Measurements from ENCODE around the gene MTFR2. TPM values are rescaled to one million over a fixed set of nuclear protein-coding genes. Genes with fewer than 3 reads are reported as not detected.

MTFR2 gene
- polyA plus RNA-seq, 2 of the 4 experiments (the other 2 are of a cell fraction), result 11.8 to 20.1 TPM

GRCh38 chr6:136201732-136202131 lies 48.4 kb downstream of the MTFR2 start:
- ATAC-seq (no peak), FAIRE-seq (no peak), DNase-seq (ENCODE audit: low read depth in 1 of 2, low spot score in 1 of 2) (peak in 1 of 2 experiments; percentile 18)
- no peaks in the 10 kb centered on the region for H3K9me3 ChIP-seq
- no peak overlapping the region for H3K27ac ChIP-seq
- H3K4me2 ChIP-seq, result no peak overlapping the region
- WGBS (ENCODE audit: missing lambda C conversion rate), result 54% methylated on average over 5 of the region's 5 CpGs
- ChIA-PET POLR2A (no interaction called here), CTCF (interaction anchor here (0.7 to 2.0 kb wide), 2 partner anchors 14 to 25 kb away, joined by 3 to 5 read pairs; no protein-coding TSS in a partner anchor)
- no peaks in the 10 kb centered on the region for H3K4me1 ChIP-seq
- no peak overlapping the region for H3K4me3 ChIP-seq
- TF ChIP-seq MAZ (IDR thresholded peaks at IDR 0.05; ENCODE audit: borderline replicate concordance, low read depth, low read length) (no peak), RAD21 (conservative IDR thresholded peaks at IDR 0.05 in 1 of 2, IDR thresholded peaks at IDR 0.05 in 1 of 2) (peak in 1 of 2 experiments; percentile 23; a peak in 1 of 5 replicates)

GRCh38 chr6:136192902-136193301 lies 57.2 kb downstream of the MTFR2 start:
- Histone ChIP-seq H3K9me3 (no peaks in the 10 kb centered on the region), H3K4me3 (no peak overlapping the region), H3K27ac (no peak overlapping the region), H3K4me1 (no peaks in the 10 kb centered on the region), H3K4me2 (no peak overlapping the region)
- CTCF ChIA-PET, result no interaction called here
- 96% methylated on average over 6 of the region's 6 CpGs for WGBS (ENCODE audit: missing lambda C conversion rate)
- POLR2A ChIA-PET, result no interaction called here
- TF ChIP-seq EP300 (IDR thresholded peaks at IDR 0.05), result no peak
- TF ChIP-seq RFX5 (IDR thresholded peaks at IDR 0.05), result no peak
- TF ChIP-seq JUN (IDR thresholded peaks at IDR 0.05), result no peak
- no peak for TF ChIP-seq REST (IDR thresholded peaks at IDR 0.05)
- TF ChIP-seq HES2 (IDR thresholded peaks at IDR 0.05), result no peak
- DNase-seq (ENCODE audit: low read depth in 1 of 2, low spot score in 1 of 2) (no peak), ATAC-seq (no peak), FAIRE-seq (no peak)

- ChIA-PET CTCF (no interaction called here), POLR2A (no interaction called here)
- TF ChIP-seq HMGXB4 (CRISPR knock-in tag; IDR thresholded peaks at IDR 0.05; ENCODE audit: borderline replicate concordance), result no peak
- Histone ChIP-seq H3K4me1 (no peaks in the 10 kb centered on the region), H3K9me3 (no peaks in the 10 kb centered on the region), H3K4me2 (no peak overlapping the region), H3K4me3 (no peak overlapping the region), H3K27ac (no peak overlapping the region)
- DNase-seq (ENCODE audit: low read depth in 1 of 2, low spot score in 1 of 2), result no peak
- ATAC-seq, result no peak
- 93% methylated on average over 26 of the region's 32 CpGs for WGBS (ENCODE audit: missing lambda C conversion rate)
- no peak for FAIRE-seq
Observed at GRCh38 chr6:136191606-136192312, 58.4 kb downstream of the MTFR2 start.

- Histone ChIP-seq H3K4me2 (no peak overlapping the region), H3K27ac (no peak overlapping the region), H3K4me1 (no peaks in the 10 kb centered on the region), H3K4me3 (no peak overlapping the region), H3K9me3 (no peaks in the 10 kb centered on the region)
- whole genome bisulfite sequencing (ENCODE audit: missing lambda C conversion rate), result 93% methylated on average over 3 of the region's 3 CpGs
- POLR2A ChIA-PET, result no interaction called here
- CTCF ChIA-PET, result no interaction called here
- DNase-seq (ENCODE audit: low read depth in 1 of 2, low spot score in 1 of 2) (no peak), ATAC-seq (no peak), FAIRE-seq (no peak)
- TF ChIP-seq BHLHE40 (IDR thresholded peaks at IDR 0.05; ENCODE audit: low read depth, low read length) (no peak), CBX2 (IDR thresholded peaks at IDR 0.05; ENCODE audit: borderline replicate concordance, low read depth) (no peak), E2F6 (IDR thresholded peaks at IDR 0.05; ENCODE audit: borderline replicate concordance, low read depth) (no peak), CTCF (IDR thresholded peaks at IDR 0.05) (no peak), EP300 (IDR thresholded peaks at IDR 0.05) (no peak), FOSB (CRISPR knock-in tag; IDR thresholded peaks at IDR 0.05) (no peak), CHD4 (IDR thresholded peaks at IDR 0.05; ENCODE audit: borderline replicate concordance) (no peak), CHD2 (IDR thresholded peaks at IDR 0.05; ENCODE audit: low read length, partially characterized antibody) (no peak), MYC (IDR thresholded peaks at IDR 0.05; ENCODE audit: borderline replicate concordance, low read length) (no peak), EHF (CRISPR knock-in tag; IDR thresholded peaks at IDR 0.05) (no peak), ESRRA (IDR thresholded peaks at IDR 0.05; ENCODE audit: borderline replicate concordance, low read length) (no peak), ATOH8 (CRISPR knock-in tag; IDR thresholded peaks at IDR 0.05; ENCODE audit: low read depth) (no peak)
Observed at GRCh38 chr6:136189104-136189503, 61.0 kb downstream of the MTFR2 start.
